ENCODE results near the gene MYO7B.

DNA sequence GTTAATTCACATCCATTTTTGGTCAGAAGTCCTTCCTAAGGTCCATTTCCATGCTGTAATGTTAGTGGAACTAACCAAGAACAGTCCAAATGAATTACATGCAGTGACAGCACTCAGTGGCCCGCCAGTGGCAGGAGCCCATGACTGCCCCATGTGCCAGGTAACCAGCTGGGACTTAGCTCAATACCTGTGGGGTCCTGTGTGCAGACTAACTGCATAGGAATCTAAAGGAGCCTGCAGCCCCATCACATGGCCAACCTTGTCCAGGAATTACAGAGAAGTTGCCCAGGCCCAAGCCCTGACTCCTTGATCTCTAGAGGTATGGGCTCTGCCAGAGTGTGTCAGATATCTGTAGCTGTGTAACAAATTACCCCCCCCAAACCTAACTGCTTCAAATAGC, 75.1 kb downstream of the MYO7B start:
- TF ChIP-seq, protein P1, sequence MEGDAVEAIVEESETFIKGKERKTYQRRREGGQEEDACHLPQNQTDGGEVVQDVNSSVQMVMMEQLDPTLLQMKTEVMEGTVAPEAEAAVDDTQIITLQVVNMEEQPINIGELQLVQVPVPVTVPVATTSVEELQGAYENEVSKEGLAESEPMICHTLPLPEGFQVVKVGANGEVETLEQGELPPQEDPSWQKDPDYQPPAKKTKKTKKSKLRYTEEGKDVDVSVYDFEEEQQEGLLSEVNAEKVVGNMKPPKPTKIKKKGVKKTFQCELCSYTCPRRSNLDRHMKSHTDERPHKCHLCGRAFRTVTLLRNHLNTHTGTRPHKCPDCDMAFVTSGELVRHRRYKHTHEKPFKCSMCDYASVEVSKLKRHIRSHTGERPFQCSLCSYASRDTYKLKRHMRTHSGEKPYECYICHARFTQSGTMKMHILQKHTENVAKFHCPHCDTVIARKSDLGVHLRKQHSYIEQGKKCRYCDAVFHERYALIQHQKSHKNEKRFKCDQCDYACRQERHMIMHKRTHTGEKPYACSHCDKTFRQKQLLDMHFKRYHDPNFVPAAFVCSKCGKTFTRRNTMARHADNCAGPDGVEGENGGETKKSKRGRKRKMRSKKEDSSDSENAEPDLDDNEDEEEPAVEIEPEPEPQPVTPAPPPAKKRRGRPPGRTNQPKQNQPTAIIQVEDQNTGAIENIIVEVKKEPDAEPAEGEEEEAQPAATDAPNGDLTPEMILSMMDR (IDR thresholded peaks at IDR 0.05; ENCODE audit: low read depth, low read length): no peak
- TF ChIP-seq EZH2phosphoT487 (IDR thresholded peaks at IDR 0.05; ENCODE audit: low read depth): no peak

Data from OCI-LY3 (cell line).